PC-9 (cell line): Measurements from ENCODE around the gene DOK5. TPM values are rescaled to one million over a fixed set of nuclear protein-coding genes. Genes with fewer than 3 reads are reported as not detected.

Experiments
- BruUV-seq: library from RNA; stranded (reverse); fragments of 400-500 nt; replicated peaks from 2 replicates; lab custom pipeline; 2021; lab: Mats Ljungman, UMichigan
- CTCF ChIA-PET: fragments of 300-600 bp; sonication (Branson Sonifier 250); formaldehyde crosslinking; loops from one replicate; lab custom pipeline; 2022; ENCODE audit warnings: antibody characterized with exemption; lab: Charles Lee
- POLR2A ChIA-PET: fragments of 300-600 bp; sonication (Branson Sonifier 250); formaldehyde crosslinking; loops from one replicate; lab custom pipeline; 2022; ENCODE audit warnings: antibody characterized with exemption; ENCODE audit not compliant: unreplicated experiment; lab: Charles Lee
- DNase-seq, 2 experiments: peaks; one replicate each; pipeline versions ENCODE4 v3.0.0 to v3.0.0-alpha.2; 2015 to 2022; ENCODE audit warnings: mixed read lengths in 1 of 2
- H2AFZ ChIP-seq: fragments of 200-600 bp; sonication (generic); 2 replicates; pipeline ENCODE4 v1.8.1; 2017; ENCODE audit warnings: antibody characterized with exemption
- H3F3A ChIP-seq: fragments of 200-600 bp; sonication (generic); 2 replicates; pipeline ENCODE4 v1.8.1; 2017; ENCODE audit warnings: antibody characterized with exemption, mild to moderate bottlenecking, low read depth; ENCODE audit not compliant: insufficient read depth
- H3K27ac ChIP-seq: fragments of 200-600 bp; sonication (generic); 2 replicates; pipeline ENCODE4 v1.6.1; 2016; ENCODE audit warnings: mixed run types
- H3K27me3 ChIP-seq: fragments of 200-600 bp; sonication (generic); 2 replicates; pipeline ENCODE4 v1.6.1; 2016; ENCODE audit warnings: low read depth, mixed run types; ENCODE audit not compliant: insufficient read depth
- H3K36me3 ChIP-seq: fragments of 200-600 bp; sonication (generic); 2 replicates; pipeline ENCODE4 v1.6.1; 2016; ENCODE audit warnings: low read depth, mixed run types
- H3K4me1 ChIP-seq: fragments of 200-600 bp; sonication (generic); replicated peaks from 2 replicates; pipeline ENCODE4 v1.6.1; 2016; ENCODE audit warnings: mixed run types; ENCODE audit not compliant: insufficient read depth
- H3K4me2 ChIP-seq: fragments of 200-600 bp; sonication (generic); 2 replicates; pipeline ENCODE4 v1.6.1; 2017; ENCODE audit warnings: mixed run types
- H3K4me3 ChIP-seq: fragments of 200-600 bp; sonication (generic); 2 replicates; pipeline ENCODE4 v1.6.1; 2016; ENCODE audit warnings: mixed run types
- H3K79me2 ChIP-seq: fragments of 200-600 bp; sonication (generic); 2 replicates; pipeline ENCODE4 v1.6.1; 2017; ENCODE audit warnings: low read depth, mixed run types
- H3K9me2 ChIP-seq: fragments of 200-600 bp; sonication (generic); 2 replicates; pipeline ENCODE4 v1.8.1; 2017; ENCODE audit warnings: mild to moderate bottlenecking; ENCODE audit not compliant: insufficient read depth
- H3K9me3 ChIP-seq: fragments of 200-600 bp; sonication (generic); 2 replicates; pipeline ENCODE4 v1.8.1; 2016; ENCODE audit warnings: low read depth; ENCODE audit not compliant: insufficient read depth
- H4K20me1 ChIP-seq: fragments of 200-600 bp; sonication (generic); 2 replicates; pipeline ENCODE4 v1.8.1; 2017; ENCODE audit not compliant: insufficient read depth
- EZH2 ChIP-seq: fragments of 200-600 bp; sonication (generic); IDR thresholded peaks from 2 replicates; pipeline ENCODE4 v1.8.0; 2017; ENCODE audit warnings: antibody characterized with exemption, low read depth
- intact Hi-C: fragments of 100-400 bp; cut with micrococcal nuclease; formaldehyde crosslinking; loops from one replicate; pipeline ENCODE4 v1.10.0; 2022; ENCODE audit not compliant: unreplicated experiment
- total RNA-seq: library from RNA; stranded (reverse); gene quantifications from 2 replicates; pipeline ENCODE4 v1.2.3, GENCODE V29; 2021
- TF ChIP-seq, protein P1 (sequence below): fragments of 200-600 bp; sonication (generic); conservative IDR thresholded peaks from 2 replicates; pipeline ENCODE4 v1.6.1; 2017; ENCODE audit warnings: mixed run types, antibody characterized with exemption, mild to moderate bottlenecking, moderate library complexity

The DOK5 gene
- total RNA-seq, 1 experiment from 2014 or later = not detected

DNA sequence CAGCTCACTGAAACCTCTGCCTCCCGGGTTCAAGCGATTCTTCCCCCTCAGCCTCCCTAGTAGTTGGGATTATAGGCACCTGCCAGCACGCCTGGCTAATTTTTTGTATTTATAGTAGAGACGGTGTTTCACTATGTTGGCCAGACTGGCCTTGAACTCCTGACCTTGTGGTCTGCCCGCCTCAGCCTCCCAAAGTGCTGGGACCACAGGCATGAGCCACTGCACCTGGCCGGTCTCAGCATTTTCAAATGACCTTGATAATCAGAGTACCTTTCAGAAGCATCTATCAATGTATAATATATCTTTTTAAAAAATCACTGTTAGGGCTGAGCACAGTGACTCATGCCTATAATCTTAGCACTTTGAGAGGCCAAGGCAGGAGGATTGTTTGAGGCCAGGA lies 143.0 kb downstream of the DOK5 start:
- Histone ChIP-seq H4K20me1 (no peaks in the 10 kb centered on the region), H3K9me3 (no peaks in the 10 kb centered on the region), H3F3A (no peaks in the 10 kb centered on the region), H3K4me3 (no peak overlapping the region), H3K36me3 (no peaks in the 10 kb centered on the region), H3K9me2 (no peaks in the 10 kb centered on the region), H3K4me1 (0 out of 2 replicates have a peak, but pooled peaks cover 10% of the 10 kb centered on the region), H2AFZ (no peak overlapping the region), H3K79me2 (no peaks in the 10 kb centered on the region), H3K27me3 (peaks cover 53% of the 10 kb centered on the region), H3K4me2 (no peak overlapping the region), H3K27ac (no peak overlapping the region)
- TF ChIP-seq, protein P1, sequence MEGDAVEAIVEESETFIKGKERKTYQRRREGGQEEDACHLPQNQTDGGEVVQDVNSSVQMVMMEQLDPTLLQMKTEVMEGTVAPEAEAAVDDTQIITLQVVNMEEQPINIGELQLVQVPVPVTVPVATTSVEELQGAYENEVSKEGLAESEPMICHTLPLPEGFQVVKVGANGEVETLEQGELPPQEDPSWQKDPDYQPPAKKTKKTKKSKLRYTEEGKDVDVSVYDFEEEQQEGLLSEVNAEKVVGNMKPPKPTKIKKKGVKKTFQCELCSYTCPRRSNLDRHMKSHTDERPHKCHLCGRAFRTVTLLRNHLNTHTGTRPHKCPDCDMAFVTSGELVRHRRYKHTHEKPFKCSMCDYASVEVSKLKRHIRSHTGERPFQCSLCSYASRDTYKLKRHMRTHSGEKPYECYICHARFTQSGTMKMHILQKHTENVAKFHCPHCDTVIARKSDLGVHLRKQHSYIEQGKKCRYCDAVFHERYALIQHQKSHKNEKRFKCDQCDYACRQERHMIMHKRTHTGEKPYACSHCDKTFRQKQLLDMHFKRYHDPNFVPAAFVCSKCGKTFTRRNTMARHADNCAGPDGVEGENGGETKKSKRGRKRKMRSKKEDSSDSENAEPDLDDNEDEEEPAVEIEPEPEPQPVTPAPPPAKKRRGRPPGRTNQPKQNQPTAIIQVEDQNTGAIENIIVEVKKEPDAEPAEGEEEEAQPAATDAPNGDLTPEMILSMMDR = no peak
- no peak for TF ChIP-seq EZH2
- BruUV-seq = no TSS peak
- ChIA-PET POLR2A (no interaction called here), CTCF (no interaction called here)
- DNase-seq = no peak
- intact Hi-C loops = no loop called here

DNA sequence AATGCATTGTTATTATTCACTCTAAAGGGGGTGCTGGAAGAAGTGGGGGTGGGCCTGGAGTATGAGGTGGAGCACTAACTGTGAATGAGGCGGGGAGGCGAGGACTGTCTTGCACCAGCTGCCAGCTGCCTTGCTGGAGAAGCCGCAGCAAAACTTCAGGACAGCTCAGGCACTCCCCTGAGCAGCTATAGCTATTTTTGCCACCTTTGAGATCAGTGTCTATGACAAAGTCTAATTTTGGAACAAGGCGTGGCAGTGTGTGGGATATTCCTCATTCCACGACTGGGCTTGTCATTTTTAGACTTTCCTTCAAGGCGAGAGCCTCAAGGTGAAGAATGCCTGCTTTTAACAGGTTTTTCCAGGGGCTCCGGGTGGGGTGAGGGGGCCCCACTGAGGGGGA lies 143.8 kb downstream of the DOK5 start:
- no peaks in the 10 kb centered on the region for H3F3A ChIP-seq
- no peaks in the 10 kb centered on the region for H3K9me2 ChIP-seq
- H3K27ac ChIP-seq = no peak overlapping the region
- no TSS peak for BruUV-seq
- no peak overlapping the region for H2AFZ ChIP-seq
- TF ChIP-seq, protein P1 = no peak
- TF ChIP-seq EZH2 = no peak
- H4K20me1 ChIP-seq = no peaks in the 10 kb centered on the region
- H3K79me2 ChIP-seq = no peaks in the 10 kb centered on the region
- intact Hi-C loops = no loop called here
- H3K36me3 ChIP-seq = no peaks in the 10 kb centered on the region
- CTCF ChIA-PET = no interaction called here
- H3K27me3 ChIP-seq = peaks cover 58% of the 10 kb centered on the region
- H3K4me3 ChIP-seq = no peak overlapping the region
- no peak for DNase-seq
- no peaks in the 10 kb centered on the region for H3K9me3 ChIP-seq
- POLR2A ChIA-PET = no interaction called here
- 0 out of 2 replicates have a peak, but pooled peaks cover 10% of the 10 kb centered on the region for H3K4me1 ChIP-seq
- H3K4me2 ChIP-seq = no peak overlapping the region

DNA sequence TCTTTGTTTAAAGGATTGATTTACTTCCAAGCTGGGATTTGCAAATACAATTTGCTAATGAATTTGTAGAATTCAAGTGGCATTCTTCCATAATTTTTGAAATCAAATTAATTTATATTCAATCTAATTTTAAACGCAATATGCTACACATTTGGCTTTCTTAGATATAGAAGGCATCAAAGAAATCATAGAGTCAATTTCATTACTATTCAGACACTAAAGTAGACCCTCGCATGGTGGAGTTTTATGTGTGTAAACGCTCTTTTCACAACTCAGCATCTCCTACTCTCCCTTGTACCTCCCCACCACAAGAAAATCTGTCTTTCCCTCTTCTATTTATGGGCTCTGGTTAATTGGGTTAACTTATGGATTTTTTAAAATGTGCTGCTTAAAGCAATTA lies 144.3 kb downstream of the DOK5 start:
- H3K4me2 ChIP-seq = no peak overlapping the region
- intact Hi-C loops = no loop called here
- DNase-seq = no peak
- ChIA-PET POLR2A (no interaction called here), CTCF (no interaction called here)
- H3K27ac ChIP-seq = no peak overlapping the region
- H3K4me1 ChIP-seq = 0 out of 2 replicates have a peak, but pooled peaks cover 10% of the 10 kb centered on the region
- no peaks in the 10 kb centered on the region for H3K9me2 ChIP-seq
- no peaks in the 10 kb centered on the region for H4K20me1 ChIP-seq
- H3K27me3 ChIP-seq = peaks cover 58% of the 10 kb centered on the region
- H3K36me3 ChIP-seq = no peaks in the 10 kb centered on the region
- H2AFZ ChIP-seq = no peak overlapping the region
- no peak overlapping the region for H3K4me3 ChIP-seq
- TF ChIP-seq, protein P1 = no peak
- no peak for TF ChIP-seq EZH2
- no peaks in the 10 kb centered on the region for H3K79me2 ChIP-seq
- no TSS peak for BruUV-seq
- H3K9me3 ChIP-seq = no peaks in the 10 kb centered on the region
- H3F3A ChIP-seq = no peaks in the 10 kb centered on the region
